GM12891 (cell line): ENCODE results near the gene SALL3.

Experiments
- DNase-seq: peaks from one replicate; pipeline ENCODE4 v3.0.0; 2011; ENCODE audit warnings: low spot score; ENCODE audit not compliant: insufficient read length
- FAIRE-seq: peaks from 2 replicates; lab custom pipeline; 2011; peaks lifted over from hg19 to GRCh38; lab: Jason Lieb, UNC
- PAX5 ChIP-seq: IDR thresholded peaks from 2 replicates; pipeline ENCODE4 v1.6.1; 2011; ENCODE audit warnings: low read length, moderate library complexity, mild to moderate bottlenecking; ENCODE audit not compliant: insufficient read depth, severe bottlenecking
- POLR2A ChIP-seq: IDR thresholded peaks from 2 replicates; pipeline ENCODE4 v1.6.1; 2011; ENCODE audit warnings: low read depth, low read length, control low read depth
- POLR2AphosphoS5 ChIP-seq: IDR thresholded peaks from 2 replicates; pipeline ENCODE4 v1.6.1; 2011; ENCODE audit warnings: low read depth, low read length, control low read depth
- POU2F2 ChIP-seq: IDR thresholded peaks from 2 replicates; pipeline ENCODE4 v1.6.1; 2011; ENCODE audit warnings: low read depth, mild to moderate bottlenecking, control low read depth, low read length, moderate library complexity
- SPI1 ChIP-seq: IDR thresholded peaks from 2 replicates; pipeline ENCODE4 v1.6.1; 2011; ENCODE audit warnings: low read depth, low read length, control low read depth
- TAF1 ChIP-seq: IDR thresholded peaks from 2 replicates; pipeline ENCODE4 v1.6.1; 2011; ENCODE audit warnings: low read depth, low read length, control low read depth

SALL3 gene

DNA sequence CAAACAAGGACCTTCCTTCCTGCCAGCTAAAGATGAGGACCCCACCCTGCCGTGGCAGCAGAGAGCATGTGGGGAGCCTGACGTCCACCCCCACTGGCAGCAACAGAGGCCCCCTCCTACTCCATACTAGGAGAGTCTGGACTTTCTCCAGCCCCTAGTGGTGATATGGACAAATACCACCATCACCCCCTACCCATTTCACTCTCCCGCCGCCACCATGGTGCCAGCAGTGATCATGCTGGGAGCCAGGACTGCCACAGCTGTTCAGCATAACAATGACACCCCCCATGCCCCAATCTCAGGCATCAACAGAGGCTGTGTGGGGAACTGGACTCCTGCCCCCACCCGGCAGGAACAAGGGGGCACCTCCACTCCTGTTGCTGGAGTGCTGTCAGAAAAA is 46.9 kb downstream of the SALL3 start:
- FAIRE-seq, result no peak
- no peak for TF ChIP-seq POLR2AphosphoS5
- TF ChIP-seq POU2F2, result no peak
- TF ChIP-seq POLR2A, result no peak
- no peak for TF ChIP-seq TAF1
- no peak for TF ChIP-seq SPI1
- TF ChIP-seq PAX5, result no peak

DNA sequence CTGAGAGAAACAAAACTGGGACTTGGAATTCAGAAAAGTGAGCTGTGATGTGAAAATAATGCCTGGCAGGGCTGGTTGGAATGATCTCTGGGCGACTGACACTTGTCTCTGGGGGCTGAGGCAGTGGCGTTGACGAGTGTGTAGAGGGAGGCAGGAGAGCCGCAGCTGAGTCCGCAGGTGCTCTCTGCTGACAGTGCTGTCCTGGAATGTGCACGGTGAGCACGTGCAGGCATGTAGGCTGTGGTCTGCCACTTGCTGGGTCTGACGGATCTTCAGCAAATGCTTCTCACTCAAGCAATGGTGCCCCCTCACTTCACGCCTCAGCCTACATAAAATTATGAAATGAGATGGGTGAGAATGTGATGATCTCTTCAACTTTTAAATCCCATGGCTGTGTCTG is 51.1 kb downstream of the SALL3 start:
- FAIRE-seq (no peak), DNase-seq (no peak)
- TF ChIP-seq POU2F2, result no peak
- TF ChIP-seq TAF1, result no peak
- no peak for TF ChIP-seq SPI1
- no peak for TF ChIP-seq POLR2A
- TF ChIP-seq PAX5, result no peak
- no peak for TF ChIP-seq POLR2AphosphoS5

More for the DNA sequence above, 46.9 kb downstream of the SALL3 start:
- no peak for DNase-seq

DNA sequence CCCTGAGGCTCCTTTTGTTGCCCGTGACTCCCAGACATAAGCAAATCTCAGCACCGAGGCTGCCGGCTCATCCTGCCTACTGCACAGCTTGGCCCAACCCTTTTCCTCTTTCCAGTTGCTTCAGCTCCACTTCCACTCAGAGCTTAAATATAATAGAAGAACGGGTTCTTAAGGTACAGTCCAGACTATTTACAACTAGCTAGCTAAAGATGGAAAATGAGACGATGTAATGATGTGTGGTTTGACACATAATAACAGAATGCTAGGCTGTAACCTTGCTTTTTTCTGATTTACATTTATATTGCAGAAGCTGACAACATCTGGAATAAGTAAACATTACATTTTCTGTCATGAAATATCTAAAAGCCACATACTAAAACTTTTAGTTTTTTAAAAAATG is 62.7 kb downstream of the SALL3 start:
- no peak for DNase-seq
- no peak for FAIRE-seq
- no peak for TF ChIP-seq SPI1
- no peak for TF ChIP-seq POU2F2
- TF ChIP-seq POLR2A, result no peak
- no peak for TF ChIP-seq POLR2AphosphoS5
- no peak for TF ChIP-seq PAX5
- TF ChIP-seq TAF1, result no peak

DNA sequence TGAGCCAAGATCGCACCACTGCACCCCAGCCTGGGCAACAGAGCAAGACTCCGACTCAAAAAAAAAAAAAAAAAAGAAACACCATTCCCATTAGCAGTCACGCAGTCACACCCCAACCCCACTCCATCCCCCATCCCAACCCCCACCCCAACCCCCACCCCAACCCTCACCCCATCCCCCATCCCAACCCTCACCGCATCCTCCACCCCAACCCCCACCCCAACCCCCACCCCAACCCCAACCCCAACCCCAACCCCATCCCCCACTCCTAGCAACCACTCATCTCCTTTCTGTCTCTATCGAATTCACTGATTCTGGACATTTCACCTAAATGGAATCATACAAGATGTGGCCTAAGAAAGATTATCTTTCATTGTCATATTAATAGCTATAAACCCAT is 63.7 kb downstream of the SALL3 start:
- TF ChIP-seq POLR2A, result no peak
- TF ChIP-seq PAX5, result no peak
- TF ChIP-seq POU2F2, result no peak
- TF ChIP-seq POLR2AphosphoS5, result no peak
- TF ChIP-seq SPI1, result no peak
- TF ChIP-seq TAF1, result no peak
- no peak for FAIRE-seq

DNA sequence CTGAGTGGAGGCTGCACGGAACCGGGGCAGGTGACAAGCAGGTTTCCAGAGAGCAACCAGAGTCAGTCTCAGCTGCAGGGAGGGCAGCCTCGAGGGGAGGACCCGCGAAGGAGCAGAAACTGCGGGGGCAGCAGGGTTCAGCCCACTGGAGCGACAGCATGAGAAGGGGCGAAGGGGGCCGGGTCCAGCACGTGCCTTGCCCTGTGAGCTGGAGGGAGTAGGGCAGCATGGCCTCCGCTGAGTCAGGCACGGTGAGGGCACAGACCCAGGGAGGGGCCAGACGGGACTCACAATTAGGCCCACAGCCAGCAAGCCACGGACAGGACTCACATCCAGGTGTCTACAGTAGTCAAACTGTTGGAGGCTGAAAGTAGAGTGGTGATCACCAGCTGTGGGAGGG is 66.9 kb downstream of the SALL3 start:
- DNase-seq (no peak), FAIRE-seq (no peak)
- TF ChIP-seq SPI1 (no peak), TAF1 (no peak), POU2F2 (no peak), PAX5 (no peak), POLR2AphosphoS5 (no peak), POLR2A (no peak)

More for the DNA sequence above, 63.7 kb downstream of the SALL3 start:
- DNase-seq, result no peak

DNA sequence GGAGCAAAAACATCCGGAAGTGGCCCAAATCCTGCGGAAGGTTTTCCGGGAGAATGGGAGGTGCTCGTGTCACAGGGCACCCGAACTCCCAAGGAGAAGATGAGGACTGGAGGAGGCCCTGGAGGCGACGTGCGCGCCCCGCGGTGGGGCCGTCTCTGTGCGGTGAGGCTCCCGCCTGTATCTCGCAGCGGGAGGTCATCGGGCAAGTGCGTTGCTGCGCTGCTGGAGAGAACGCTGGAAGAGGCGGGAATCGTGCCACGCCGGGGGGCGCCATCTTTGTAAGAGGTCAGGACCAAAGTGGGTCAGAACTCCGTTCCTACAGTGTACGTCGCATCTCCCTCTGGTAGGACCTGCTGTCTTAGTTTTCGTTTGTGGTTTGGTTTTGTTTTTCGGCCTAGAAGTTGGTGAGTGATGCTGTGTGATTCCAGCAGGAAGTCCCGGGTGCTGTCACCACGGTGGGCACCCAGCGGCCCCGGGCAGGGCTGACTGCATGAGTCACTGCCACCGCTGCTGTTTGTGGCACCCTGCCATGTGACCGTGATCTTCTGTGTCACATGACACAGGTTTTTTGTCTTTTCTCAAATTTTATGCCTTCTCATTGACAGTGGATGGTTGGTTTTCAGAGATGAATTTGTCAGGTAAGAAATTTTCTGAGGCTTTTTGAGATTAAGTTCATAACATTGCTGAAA is 68.1 kb downstream of the SALL3 start:
- TF ChIP-seq PAX5 (no peak), POLR2AphosphoS5 (no peak)
- FAIRE-seq, result no peak
- DNase-seq, result no peak

DNA sequence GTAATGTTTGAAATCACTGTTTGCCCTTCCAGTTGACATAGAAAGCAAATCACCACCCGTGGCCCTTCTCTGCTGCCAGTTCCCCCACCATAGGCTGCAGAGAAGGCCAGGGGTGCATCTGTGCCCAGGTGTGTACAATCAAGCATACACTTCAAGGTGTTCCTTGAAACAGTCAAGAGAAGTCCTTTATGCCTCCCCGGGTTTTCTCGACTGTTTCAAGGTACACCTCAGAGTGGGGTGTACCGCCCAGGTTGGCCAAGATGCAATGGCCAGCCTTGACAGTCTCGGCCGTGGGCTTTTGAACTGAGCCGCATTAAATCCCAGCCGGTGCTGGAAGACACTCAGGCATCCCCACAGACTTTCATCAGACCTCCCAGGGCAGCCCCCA is 68.6 kb downstream of the SALL3 start:
- FAIRE-seq (no peak), DNase-seq (no peak)
- TF ChIP-seq TAF1 (no peak), PAX5 (no peak), SPI1 (no peak), POLR2A (no peak), POU2F2 (no peak), POLR2AphosphoS5 (no peak)

DNA sequence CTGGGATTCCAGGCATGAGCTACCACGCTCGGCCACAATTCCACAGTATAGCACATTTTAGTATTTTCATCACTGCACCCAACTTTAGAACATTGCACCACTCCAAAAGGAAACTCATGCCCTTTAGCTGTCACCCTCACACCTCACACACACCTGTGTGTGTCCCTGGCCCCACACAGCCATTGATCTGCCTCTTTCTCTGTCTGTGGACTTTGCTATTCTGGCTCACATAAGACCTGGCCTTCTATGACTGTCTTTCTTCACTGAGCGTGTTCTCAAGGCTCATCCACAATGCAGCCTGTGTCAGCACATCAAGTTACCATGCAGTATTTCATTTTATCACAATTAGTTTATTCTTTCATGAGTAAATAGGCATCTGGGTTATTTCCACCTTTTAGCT is 69.9 kb downstream of the SALL3 start:
- no peak for FAIRE-seq
- no peak for TF ChIP-seq SPI1
- TF ChIP-seq POLR2AphosphoS5, result no peak
- no peak for TF ChIP-seq POLR2A
- TF ChIP-seq PAX5, result no peak
- TF ChIP-seq TAF1, result no peak
- no peak for TF ChIP-seq POU2F2
- DNase-seq, result no peak
